CMK (cell line): ENCODE results near the gene ING5.
"Not testable (repeated sequence)": the region's sequence is repeated elsewhere in the genome, so short reads cannot be mapped to it uniquely, and the experiment has no call there.

Experiments
- DNase-seq: peaks from one replicate; pipeline ENCODE4 v3.0.0-alpha.2; 2010; ENCODE audit warnings: low read depth

The ING5 gene

DNA sequence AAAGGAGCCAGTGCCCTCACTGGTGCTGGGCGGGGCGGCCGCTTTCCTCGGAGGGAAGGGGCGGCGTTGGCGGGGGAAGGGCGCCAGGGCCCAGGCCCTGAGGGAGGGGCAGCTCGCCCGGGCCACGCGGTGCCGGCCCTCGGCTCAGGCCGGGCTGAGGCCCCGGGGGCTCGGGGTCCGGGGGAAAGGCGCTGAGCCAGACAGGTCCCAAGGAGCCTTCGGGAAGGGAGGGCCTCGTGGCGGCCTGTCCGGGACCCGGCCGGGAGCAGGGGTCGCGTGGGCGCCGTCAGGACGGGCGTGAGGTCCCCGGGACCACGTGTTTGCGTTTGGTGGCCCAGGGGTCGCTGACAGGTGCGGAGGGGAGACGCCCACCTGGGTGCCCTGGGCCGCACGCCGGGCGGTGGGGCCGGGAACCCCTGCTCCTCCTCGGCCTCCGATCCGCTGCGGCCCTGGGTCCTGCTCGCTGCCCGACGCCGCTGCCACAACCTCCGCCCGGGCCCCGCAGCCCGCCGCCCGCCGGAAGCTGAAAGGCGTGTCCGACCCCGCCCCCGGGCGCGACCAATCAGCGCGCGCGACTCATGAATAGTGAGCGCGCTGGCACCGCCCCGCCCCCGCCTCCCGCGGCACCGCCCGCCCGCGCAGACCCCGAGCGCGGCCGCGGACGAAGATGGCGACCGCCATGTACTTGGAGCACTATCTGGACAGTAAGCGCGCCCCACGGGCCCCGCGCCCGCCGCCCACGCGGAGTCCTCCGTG is at the start of gene ING5:
ING5 (plus strand) TSS at position 641 of the 756 bp plus-strand sequence; CDS start at position 668, 27 bp downstream.
- DNase-seq = peak; percentile 78

DNA sequence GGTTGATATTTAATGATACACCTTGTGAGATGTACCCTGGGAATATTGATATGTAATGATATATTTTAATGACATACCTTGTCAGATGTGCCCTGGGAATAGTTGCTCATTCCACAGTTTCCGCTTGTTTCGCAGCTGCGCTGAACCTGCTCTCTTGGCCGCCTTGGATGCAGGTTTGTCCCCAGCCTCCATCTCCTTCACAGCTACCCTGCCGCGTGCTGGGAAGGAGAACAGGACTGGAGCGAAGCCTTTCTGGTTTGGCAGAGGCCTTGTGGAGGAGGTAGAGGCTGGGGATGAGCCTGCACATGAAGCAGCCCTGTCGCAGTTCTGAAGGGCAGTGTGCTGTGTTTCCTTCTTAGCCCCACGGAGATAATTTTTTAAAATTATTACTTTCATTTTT is 49.7 kb upstream of the ING5 start:
- DNase-seq = no peak

DNA sequence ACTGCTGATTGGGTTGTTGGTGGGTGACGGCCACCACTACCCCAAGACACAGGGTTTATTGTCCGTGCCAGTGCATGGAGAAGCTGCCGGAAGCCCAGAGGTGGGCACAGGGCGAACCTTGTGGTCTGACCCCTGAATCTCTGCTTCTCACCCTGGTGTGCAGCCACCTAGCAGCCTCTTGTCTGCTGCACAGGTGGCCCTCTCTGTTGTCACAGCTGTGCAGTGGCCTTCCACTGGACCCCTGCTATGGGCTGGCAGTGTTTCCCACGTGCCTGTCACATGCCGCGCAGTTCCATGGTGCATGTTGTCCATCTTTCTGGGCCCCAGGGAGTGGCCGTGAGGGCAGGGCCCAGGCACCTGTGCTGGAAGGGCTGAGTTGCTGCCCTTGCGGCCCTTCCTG is 49.1 kb upstream of the ING5 start:
- DNase-seq = no peak

DNA sequence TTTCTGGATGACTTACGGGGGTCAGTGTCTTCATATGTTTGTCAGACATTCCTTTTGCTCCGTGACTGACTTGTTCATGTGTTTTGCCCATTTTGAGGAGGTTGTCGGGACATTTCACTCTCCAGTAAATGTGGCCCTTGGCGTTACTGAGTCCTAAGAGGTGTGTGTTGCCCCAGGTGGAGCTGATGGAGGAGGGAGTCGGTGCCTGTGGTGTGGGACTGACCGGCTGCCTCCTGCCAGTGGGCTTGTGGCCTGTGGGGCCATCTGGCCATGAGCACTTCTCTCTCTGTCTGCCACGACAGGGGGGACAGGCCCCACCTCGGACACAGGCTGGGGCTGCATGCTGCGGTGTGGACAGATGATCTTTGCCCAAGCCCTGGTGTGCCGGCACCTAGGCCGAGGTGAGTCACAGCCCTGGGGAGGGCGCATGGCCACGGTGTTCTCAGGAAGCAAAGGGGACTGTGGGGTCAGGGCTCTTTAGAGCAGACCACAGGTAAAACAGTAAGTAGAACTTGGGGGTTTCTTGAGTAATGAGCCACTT is 48.6 kb upstream of the ING5 start:
- DNase-seq = no peak

DNA sequence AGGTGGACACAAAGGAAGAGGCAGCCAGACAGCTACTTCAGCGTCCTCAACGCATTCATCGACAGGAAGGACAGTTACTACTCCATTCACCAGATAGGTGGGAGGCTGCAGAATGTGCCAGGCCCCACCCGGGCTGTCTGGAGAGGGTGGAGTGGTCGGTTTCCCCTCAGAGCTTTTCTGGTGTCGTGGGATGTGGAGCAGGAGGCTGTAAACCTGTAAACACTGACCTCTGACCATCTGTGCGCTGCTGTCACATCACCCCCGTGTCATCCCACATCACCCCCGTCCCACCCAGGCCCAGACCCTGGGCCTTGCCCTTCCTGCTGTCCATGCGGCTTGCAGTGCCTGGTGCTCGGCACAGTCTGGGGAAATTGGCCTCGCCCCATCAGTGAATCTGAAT is 47.3 kb upstream of the ING5 start:
- no peak for DNase-seq

DNA sequence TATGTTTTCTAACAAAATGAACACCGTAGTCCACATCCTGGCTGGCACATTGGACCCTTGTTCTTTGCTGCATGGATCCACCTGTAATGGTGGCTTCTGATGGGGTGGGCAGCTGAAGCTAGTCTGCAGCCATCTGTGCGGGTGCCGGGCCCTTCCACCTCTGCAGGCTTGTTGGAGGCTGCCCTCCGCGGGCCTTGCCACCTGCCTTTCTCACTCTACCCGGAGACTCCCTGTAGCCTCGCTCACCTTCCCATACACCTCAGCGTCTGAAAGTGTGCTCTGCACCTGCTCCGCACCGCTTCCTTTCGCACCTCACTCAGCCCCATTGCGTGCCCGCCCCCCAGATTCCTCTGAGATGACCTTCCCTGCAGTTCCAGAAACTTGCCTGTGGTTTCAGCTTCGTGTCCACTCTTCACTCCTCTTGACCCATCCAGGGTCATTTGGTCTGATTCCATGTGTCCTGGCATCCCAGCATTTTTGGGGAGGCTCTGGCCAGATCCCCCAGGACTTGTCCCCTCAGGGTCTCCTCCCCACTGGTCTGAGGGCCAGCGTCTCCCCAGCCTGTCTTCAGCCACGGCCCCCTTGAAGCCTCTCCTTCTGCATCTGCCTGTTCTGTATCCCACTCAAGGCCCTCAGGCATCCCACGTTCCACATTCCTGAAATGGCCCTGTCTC is 46.2 kb upstream of the ING5 start:
- no peak for DNase-seq

DNA sequence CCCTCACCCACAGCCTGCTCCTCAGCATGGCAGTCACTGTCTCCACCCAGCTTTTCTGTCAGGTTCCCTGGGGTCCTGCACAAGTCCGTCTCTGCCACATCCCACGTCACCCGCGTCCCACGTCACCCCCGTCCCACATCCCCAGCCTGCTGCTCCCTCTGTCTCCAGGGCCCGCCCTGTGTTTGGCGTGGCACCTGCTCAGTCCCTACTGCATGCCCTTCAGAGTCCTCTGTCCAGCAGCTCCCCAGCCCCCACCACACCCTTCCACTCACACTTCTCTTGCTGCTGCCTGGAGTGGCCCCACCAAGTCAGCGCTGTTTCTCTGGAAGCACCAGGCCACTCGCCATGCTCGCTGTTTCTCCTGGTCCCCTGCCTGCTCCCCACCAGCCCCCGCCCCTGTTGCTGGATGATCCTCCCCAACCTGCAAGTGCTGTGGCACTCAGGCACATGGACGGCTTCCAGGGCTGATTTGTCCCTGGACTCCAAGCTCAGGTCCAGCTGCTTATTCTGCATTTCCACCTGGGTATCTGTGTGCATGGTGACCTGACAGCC is 45.6 kb upstream of the ING5 start:
- DNase-seq = no peak

DNA sequence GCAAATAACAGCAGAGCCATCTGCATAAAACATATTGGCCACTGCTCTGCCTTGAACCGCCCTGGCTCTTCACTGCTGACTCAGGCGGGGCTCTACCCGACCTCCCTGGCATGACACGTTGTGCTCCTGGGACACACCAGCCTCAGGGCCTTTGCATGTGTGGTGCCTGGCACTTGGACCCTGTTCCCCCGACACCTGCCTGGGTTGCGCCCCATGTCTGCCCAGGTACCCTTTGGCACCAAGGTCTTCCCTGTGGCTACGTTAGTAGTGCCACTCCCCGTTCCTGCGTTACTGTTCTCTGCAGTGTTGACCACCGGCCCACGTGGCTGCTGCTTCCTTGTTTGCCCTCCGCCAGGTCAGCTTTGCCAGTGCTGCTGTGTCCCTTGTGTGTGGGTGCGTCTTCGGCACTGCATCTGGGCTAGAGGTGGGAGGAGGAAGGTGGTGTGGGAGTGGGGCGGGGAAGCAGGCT is 44.0 kb upstream of the ING5 start:
- no peak for DNase-seq

DNA sequence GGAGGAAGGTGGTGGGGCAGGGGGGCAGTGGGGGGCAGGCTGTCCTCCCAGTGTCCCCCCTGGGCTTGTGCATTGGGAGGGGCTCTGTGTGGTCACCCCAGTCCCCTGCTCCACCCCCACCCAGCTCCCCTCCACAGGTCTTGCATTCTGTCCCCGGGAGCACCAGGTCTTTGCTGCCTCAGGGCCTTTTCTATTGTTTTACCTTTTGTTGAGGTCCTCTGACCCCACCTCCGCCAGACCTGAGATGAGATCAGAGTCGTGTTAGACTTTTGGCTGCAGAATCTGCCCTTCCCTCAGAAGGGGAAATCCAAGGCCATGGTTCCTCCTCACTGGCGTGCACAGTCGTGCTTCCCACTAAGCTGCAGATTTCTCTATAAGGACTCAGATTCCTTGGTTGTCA is 43.5 kb upstream of the ING5 start:
- DNase-seq = no peak

DNA sequence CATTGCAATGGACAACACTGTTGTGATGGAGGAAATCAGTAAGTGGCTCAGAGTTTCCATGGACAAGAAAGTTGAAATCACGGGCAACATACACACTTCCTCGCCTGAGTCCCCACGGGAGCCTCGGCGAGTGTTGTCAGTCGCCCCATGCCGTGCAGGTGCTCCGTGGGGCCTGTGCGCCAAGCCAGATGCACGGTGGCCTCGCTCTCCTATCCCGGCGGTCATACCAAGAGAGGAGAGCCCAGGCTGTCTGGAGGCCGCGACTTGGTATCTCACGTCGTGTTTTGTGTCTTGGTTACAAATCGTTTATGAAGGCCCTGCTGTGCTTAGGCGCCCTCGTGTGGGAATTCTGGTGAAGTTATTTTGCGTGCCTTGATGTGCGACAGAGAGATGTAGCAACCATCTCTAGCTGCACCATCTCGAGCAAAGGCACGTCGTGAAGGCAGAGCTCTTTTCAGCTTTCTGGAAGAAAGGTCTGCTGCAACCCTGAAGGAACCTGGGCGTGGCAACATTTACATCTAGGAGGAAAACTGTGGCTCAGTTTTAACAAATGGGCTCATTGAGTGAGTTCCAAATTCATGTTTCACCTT is 42.6 kb upstream of the ING5 start:
- DNase-seq = no peak

DNA sequence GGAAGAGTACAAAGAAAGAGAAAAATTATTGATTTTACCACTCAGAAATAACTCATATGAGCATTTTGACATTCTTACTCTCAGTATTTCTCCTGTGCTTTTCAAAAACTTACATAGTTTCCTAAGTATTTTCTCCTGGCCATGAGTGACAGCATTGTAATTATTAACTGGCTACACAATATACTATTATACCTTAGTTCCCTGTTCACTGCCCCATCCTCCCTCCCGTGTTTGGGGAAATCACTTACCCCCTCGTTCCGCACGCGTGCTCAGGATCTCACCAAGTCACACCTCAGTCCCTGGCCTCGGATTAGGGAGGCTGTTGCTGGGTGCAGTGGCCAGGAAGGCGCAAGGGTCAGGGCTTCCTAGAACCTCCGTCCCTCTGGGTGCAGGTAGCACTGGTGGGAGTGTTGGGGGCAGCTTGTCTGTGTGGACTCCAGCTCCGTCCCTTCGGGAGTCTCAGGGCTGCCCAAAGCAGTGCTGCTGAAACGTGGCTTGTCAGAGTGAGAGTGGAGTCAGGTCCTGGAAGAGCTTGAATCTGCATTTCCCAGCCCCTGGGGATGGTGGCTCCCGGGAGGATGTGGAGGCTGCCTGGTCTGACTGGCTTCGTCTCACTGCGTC is 41.1 kb upstream of the ING5 start:
- DNase-seq = no peak

DNA sequence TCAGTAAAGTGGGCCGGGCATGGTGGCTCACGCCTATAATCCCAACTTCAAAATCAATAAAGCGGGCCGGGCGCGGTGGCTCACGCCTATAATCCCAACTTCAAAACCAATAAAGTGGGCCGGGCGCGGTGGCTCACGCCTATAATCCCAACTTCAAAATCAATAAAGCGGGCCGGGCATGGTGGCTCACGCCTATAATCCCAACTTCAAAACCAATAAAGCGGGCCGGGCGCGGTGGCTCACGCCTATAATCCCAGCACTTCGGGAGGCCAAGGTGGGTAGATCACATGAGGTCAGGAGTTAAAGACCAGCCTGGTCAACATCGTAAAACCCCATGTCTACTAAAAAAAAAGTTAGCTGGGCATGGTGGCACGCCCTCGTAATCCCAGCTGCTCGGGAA is 39.1 kb upstream of the ING5 start:
- DNase-seq = not testable (repeated sequence)

DNA sequence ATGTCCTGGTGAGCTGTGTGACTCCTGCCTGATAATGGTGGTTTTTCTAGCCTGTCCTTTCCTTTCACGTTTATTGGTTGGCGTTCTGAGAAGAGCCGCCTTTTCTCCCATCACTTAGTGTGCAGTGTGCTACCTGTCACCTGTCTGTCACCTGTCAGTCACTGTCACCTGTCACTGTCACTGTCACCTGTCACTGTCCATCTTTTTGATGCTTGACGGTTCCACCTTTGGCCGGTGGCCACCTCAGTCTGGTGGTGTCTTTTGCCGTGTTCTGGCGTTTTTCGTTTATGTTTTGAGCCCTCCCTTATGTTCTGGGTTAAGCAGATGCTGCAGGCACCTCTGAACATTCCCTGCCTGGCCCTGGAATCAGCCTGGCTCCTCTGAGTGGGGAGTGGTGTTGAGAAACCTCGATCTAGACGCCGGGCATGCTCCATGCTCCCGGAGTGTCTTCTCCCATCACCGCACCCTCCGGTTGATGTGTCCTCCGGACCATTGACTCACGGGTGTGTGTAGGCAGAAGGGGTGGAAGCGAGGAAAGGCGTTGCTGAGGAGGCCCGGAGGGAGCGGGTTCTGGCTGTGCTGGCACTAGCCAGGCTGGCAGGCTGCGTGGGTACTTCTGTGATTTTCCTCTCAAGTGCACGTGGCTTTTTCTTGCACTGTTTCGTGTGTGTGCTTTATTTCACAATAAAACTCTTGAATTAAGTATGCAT is 36.0 kb upstream of the ING5 start:
- no peak for DNase-seq

DNA sequence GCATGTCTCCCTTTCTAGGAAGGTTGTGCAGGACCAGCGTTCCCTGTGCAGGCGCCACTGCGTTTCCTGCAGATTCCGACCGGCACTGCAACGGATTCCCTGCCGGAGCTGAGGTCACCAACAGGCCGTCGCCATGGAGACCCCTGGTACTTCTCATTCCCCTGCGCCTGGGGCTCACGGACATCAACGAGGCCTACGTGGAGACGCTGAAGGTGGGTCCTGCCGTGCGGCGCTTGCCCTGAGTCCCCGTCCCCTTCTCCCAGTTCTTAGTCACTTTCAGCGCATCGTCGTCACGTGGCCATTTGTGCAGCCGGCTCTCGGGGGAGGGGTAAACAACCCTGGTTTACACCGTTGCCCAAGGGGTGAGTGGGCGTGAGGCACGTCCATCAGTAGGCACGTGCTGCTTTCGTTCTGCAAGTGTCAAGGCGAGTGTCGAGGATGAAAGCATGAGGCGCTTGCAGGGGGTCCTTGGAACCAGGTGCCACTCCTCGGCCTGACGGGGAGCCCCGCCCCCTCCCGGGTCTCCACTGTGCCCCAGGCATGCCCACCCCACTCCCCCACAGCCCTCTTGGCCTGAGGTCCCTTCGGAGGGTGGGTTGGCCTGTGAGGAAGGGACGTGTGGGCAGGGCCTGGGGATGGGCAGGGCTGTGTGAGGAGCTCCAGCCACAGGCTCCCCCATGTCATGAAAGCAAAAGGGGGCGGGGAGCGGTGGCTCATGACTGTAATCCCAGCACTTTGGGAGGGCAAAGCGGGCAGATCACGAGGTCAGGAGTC is 35.0 kb upstream of the ING5 start:
- no peak for DNase-seq

DNA sequence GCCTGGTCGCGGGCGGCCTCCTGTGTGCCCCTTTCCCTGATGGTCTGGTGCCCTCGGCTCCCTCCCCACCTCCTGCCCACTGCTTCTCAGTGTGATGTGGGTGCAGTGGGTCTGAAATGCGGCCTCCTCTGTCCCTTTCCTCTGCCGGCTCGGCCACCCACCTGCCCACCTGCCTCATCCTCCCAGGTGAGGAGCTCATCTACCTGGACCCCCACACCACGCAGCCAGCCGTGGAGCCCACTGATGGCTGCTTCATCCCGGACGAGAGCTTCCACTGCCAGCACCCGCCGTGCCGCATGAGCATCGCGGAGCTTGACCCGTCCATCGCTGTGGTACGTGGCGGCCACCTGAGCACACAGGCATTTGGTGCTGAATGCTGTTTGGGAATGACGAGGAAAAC is 33.5 kb upstream of the ING5 start:
- no peak for DNase-seq

DNA sequence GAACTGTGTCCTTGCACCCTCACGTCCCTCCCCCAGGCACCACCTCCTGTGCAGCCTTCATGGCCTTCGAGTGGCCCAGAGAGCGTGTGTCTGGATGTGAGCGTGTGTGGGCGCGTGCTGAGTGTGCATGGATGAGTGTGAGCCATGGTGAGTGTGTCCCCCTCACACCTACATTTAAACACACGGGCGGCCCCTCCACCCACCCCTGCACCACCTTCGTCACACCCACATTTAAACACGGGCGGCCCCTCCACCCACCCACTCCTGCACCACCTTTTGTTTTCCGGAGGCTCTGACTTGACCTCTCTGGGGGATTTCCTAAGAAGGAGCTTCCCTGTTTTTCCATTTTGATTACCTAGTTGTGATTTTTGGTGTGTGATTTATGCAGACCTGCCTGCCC is 33.0 kb upstream of the ING5 start:
- DNase-seq = no peak

DNA sequence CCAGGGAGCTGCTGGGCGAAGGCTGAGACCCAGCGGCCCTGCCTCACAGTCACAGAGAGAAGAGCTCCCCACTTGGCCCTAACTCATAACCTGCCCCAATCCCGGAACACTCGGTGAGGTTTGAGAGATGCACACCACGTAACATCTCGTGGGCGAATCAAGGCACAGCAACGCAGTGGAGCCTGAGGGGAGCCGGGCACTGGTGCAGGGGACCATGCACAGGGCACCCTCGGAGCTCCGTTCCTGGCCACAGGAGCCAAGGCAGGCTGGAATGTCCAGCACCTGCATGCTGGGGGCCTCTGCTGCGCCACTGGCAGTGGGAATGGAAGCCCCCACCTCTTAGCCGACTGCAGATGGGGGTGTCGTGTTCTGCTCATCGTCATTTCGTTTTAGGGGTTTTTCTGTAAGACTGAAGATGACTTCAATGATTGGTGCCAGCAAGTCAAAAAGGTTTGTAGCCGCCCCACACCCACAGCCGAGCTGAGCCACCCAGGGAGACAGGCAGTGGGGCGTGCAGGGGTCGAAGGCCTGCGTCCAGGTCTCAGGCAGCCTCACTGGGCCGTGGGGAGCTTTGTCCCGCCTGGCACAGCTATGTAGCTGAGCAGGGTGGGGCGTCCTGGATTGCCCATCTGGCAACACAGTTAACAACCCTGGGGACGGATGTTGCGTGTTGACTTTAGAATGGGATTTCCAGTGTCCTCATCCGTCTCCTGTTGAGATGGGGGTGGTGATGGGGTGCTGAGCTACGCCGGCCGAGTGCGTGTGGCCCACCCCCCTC is 31.3 kb upstream of the ING5 start:
- DNase-seq = no peak

DNA sequence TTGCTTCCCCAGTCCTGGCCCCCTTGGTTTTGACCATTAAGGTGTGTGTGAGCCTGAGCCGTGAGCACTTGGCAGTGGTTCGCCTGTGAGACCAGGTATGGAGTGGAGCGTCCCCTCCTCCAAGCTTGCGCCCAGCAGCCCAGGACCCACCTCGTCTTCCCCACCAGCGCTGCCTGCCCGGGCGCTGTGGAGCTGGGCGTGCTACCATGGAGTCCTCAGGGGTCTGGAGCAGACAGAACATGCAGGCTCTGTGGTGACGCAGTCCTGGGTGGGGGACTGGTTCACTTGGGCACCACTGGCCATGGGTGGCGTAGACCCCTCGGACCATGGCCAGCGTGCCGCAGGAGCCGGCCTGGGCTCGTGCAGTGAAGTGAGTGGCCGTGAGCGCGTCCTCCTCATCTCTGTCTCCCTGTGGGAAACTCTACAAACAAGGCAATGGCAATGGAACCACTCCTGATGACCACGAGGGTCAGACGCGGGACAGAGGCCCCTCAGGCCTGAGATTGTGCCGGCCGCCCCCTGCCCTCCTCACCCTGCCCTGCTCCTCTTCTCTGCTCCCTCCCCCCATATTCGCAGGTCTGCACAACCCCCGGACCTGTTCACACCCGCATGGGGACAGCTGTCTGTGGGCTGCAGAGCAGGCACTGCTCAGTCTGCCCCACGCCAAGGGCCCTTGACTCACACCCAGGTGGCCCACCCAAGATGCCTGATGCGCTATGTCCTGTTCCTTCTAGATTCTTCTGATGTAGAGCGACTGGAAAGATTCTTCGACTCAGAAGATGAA is 30.2 kb upstream of the ING5 start:
- DNase-seq = no peak
